ENCODE data around the gene TMEM150B. TPM values are rescaled to one million over a fixed set of nuclear protein-coding genes. Genes with fewer than 3 reads are reported as not detected.
A peak's percentile ranks its signal among the peaks of the same experiment; 100 is the strongest.

TMEM150B gene
- total and polyA plus RNA-seq, 9 donors: 0.36 to 3.8 (median 0.81) TPM

- 92% methylated on average over 14 of the region's 21 CpGs for WGBS (ENCODE audit: insufficient coverage)
- Histone ChIP-seq H3K27me3 (ENCODE audit: control insufficient read depth, insufficient read depth, low read length) (no peaks in the 10 kb centered on the region), H3K36me3 (ENCODE audit: control insufficient read depth, insufficient read depth, low read length) (peaks cover 26% of the 10 kb centered on the region), H3K4me1 (ENCODE audit: control insufficient read depth, insufficient read depth, low read length) (peaks cover 14% of the 10 kb centered on the region), H3K9me3 (replicated peaks; ENCODE audit: control insufficient read depth, low read depth, low read length) (no peaks in the 10 kb centered on the region), H3K27ac (ENCODE audit: low read length) (no peak overlapping the region), H3K4me3 (ENCODE audit: low read length) (no peak overlapping the region)
- DNase-seq: no peak
Measured at GRCh38 chr19:55287361-55288079, 37.6 kb downstream of the TMEM150B start.

GRCh38 chr19:55285229-55285890, 39.8 kb downstream of the TMEM150B start:
- Histone ChIP-seq H3K27ac (ENCODE audit: low read length) (peak overlapping the region; percentile 71), H3K4me3 (ENCODE audit: low read length) (peak overlapping the region; percentile 33), H3K36me3 (ENCODE audit: control insufficient read depth, insufficient read depth, low read length) (peaks cover 18% of the 10 kb centered on the region), H3K4me1 (ENCODE audit: control insufficient read depth, insufficient read depth, low read length) (peaks cover 18% of the 10 kb centered on the region), H3K27me3 (ENCODE audit: control insufficient read depth, insufficient read depth, low read length) (no peaks in the 10 kb centered on the region), H3K9me3 (replicated peaks; ENCODE audit: control insufficient read depth, low read depth, low read length) (no peaks in the 10 kb centered on the region)
- 13% methylated on average over 14 of the region's 18 CpGs for WGBS (ENCODE audit: insufficient coverage)
- DNase-seq: no peak

GRCh38 chr19:55284405-55285058, 40.6 kb downstream of the TMEM150B start:
- Histone ChIP-seq H3K36me3 (ENCODE audit: control insufficient read depth, insufficient read depth, low read length) (peaks cover 18% of the 10 kb centered on the region), H3K4me3 (ENCODE audit: low read length) (peak overlapping the region; percentile 33), H3K27me3 (ENCODE audit: control insufficient read depth, insufficient read depth, low read length) (no peaks in the 10 kb centered on the region), H3K27ac (ENCODE audit: low read length) (peak overlapping the region; percentile 71), H3K4me1 (ENCODE audit: control insufficient read depth, insufficient read depth, low read length) (peaks cover 19% of the 10 kb centered on the region), H3K9me3 (replicated peaks; ENCODE audit: control insufficient read depth, low read depth, low read length) (no peaks in the 10 kb centered on the region)
- DNase-seq: no peak
- 24% methylated on average over 5 of the region's 16 CpGs for WGBS (ENCODE audit: insufficient coverage)

GRCh38 chr19:55283548-55284377, 41.4 kb downstream of the TMEM150B start, which contains the start of gene BRSK1:
BRSK1 (plus strand) TSS chr19:55283997; CDS start chr19:55284443, 446 bp downstream.
- Histone ChIP-seq H3K36me3 (ENCODE audit: control insufficient read depth, insufficient read depth, low read length) (peaks cover 10% of the 10 kb centered on the region), H3K4me1 (ENCODE audit: control insufficient read depth, insufficient read depth, low read length) (peaks cover 26% of the 10 kb centered on the region), H3K9me3 (replicated peaks; ENCODE audit: control insufficient read depth, low read depth, low read length) (no peaks in the 10 kb centered on the region), H3K27ac (ENCODE audit: low read length) (peak within 1 kb of the TSS; percentile 71), H3K4me3 (ENCODE audit: low read length) (peak within 1 kb of the TSS; percentile 33), H3K27me3 (ENCODE audit: control insufficient read depth, insufficient read depth, low read length) (no peaks in the 10 kb centered on the region)
- WGBS (ENCODE audit: insufficient coverage): 11% methylated on average over 12 of the region's 44 CpGs
- DNase-seq: peak; percentile 91

- peak within 1 kb of the TSS; percentile 94 for H3K27ac ChIP-seq (ENCODE audit: low read length)
- H3K9me3 ChIP-seq (replicated peaks; ENCODE audit: control insufficient read depth, low read depth, low read length): no peaks in the 10 kb centered on the region
- peaks cover 23% of the 10 kb centered on the region for H3K36me3 ChIP-seq (ENCODE audit: control insufficient read depth, insufficient read depth, low read length)
- H3K4me1 ChIP-seq (ENCODE audit: control insufficient read depth, insufficient read depth, low read length): peaks cover 17% of the 10 kb centered on the region
- peak; percentile 96 for DNase-seq
- H3K27me3 ChIP-seq (ENCODE audit: control insufficient read depth, insufficient read depth, low read length): no peaks in the 10 kb centered on the region
- under 1% methylated on average over 47 of the region's 52 CpGs for WGBS (ENCODE audit: insufficient coverage)
- H3K4me3 ChIP-seq (ENCODE audit: low read length): peak within 1 kb of the TSS; percentile 95
Measured at GRCh38 chr19:55279770-55280643, 45.1 kb downstream of the TMEM150B start, which contains the start of gene HSPBP1. HSPBP1 (minus strand) TSS chr19:55280110; CDS start chr19:55279608, 502 bp downstream.

GRCh38 chr19:55279340-55279739, 45.8 kb downstream of the TMEM150B start:
- Histone ChIP-seq H3K9me3 (replicated peaks; ENCODE audit: control insufficient read depth, low read depth, low read length) (no peaks in the 10 kb centered on the region), H3K4me1 (ENCODE audit: control insufficient read depth, insufficient read depth, low read length) (peaks cover 12% of the 10 kb centered on the region), H3K27me3 (ENCODE audit: control insufficient read depth, insufficient read depth, low read length) (no peaks in the 10 kb centered on the region), H3K4me3 (ENCODE audit: low read length) (peak overlapping the region; percentile 95), H3K27ac (ENCODE audit: low read length) (peak overlapping the region; percentile 94), H3K36me3 (ENCODE audit: control insufficient read depth, insufficient read depth, low read length) (peaks cover 29% of the 10 kb centered on the region)
- no peak for DNase-seq
- WGBS (ENCODE audit: insufficient coverage): 3% methylated on average over 17 of the region's 23 CpGs

GRCh38 chr19:55278391-55279135, 46.6 kb downstream of the TMEM150B start:
- Histone ChIP-seq H3K4me3 (ENCODE audit: low read length) (no peak overlapping the region), H3K36me3 (ENCODE audit: control insufficient read depth, insufficient read depth, low read length) (peaks cover 35% of the 10 kb centered on the region), H3K27me3 (ENCODE audit: control insufficient read depth, insufficient read depth, low read length) (no peaks in the 10 kb centered on the region), H3K9me3 (replicated peaks; ENCODE audit: control insufficient read depth, low read depth, low read length) (no peaks in the 10 kb centered on the region), H3K4me1 (ENCODE audit: control insufficient read depth, insufficient read depth, low read length) (peaks cover 12% of the 10 kb centered on the region), H3K27ac (ENCODE audit: low read length) (no peak overlapping the region)
- 72% methylated on average over 7 of the region's 13 CpGs for WGBS (ENCODE audit: insufficient coverage)
- DNase-seq: no peak

GRCh38 chr19:55277494-55277893, 47.6 kb downstream of the TMEM150B start:
- Histone ChIP-seq H3K4me1 (ENCODE audit: control insufficient read depth, insufficient read depth, low read length) (peaks cover 12% of the 10 kb centered on the region), H3K27ac (ENCODE audit: low read length) (no peak overlapping the region), H3K27me3 (ENCODE audit: control insufficient read depth, insufficient read depth, low read length) (no peaks in the 10 kb centered on the region), H3K9me3 (replicated peaks; ENCODE audit: control insufficient read depth, low read depth, low read length) (no peaks in the 10 kb centered on the region), H3K4me3 (ENCODE audit: low read length) (no peak overlapping the region), H3K36me3 (ENCODE audit: control insufficient read depth, insufficient read depth, low read length) (peaks cover 44% of the 10 kb centered on the region)
- no peak for DNase-seq
- WGBS (ENCODE audit: insufficient coverage): 90% methylated on average over 15 of the region's 17 CpGs

Measured in muscle of leg (tissue), 11 donors.